ENCODE measurements around the gene GADD45G.

The GADD45G gene

GRCh38 chr9:89593727-89594427, 10.9 kb upstream of the GADD45G start:
- TF ChIP-seq ZNF274 (IDR thresholded peaks at IDR 0.05; ENCODE audit: low read depth, low read length) (no peak), SUZ12 (IDR thresholded peaks at IDR 0.05; ENCODE audit: extremely low read depth, insufficient read depth, insufficient read length) (no peak), YY1 (IDR thresholded peaks at IDR 0.05; ENCODE audit: insufficient read depth, insufficient read length) (no peak)
- no peaks in the 10 kb centered on the region for H3K36me3 ChIP-seq (ENCODE audit: insufficient read depth, insufficient read length, low read length)
- peaks cover 10% of the 10 kb centered on the region for H3K4me1 ChIP-seq (ENCODE audit: insufficient read depth, insufficient read length)
- peak; percentile 58 for DNase-seq (ENCODE audit: low read depth, low spot score)
- H3K9ac ChIP-seq (ENCODE audit: insufficient read length, low read depth): peak overlapping the region; percentile 57
- H3K27me3 ChIP-seq (ENCODE audit: insufficient read depth, insufficient read length): peaks cover 1% of the 10 kb centered on the region
- no peak overlapping the region for H3K4me3 ChIP-seq (ENCODE audit: insufficient read length, low read depth)
- H3K9me3 ChIP-seq (ENCODE audit: insufficient read depth, low read length): no peaks in the 10 kb centered on the region

- Histone ChIP-seq H3K4me1 (ENCODE audit: insufficient read depth, insufficient read length) (peaks cover 10% of the 10 kb centered on the region), H3K4me3 (ENCODE audit: insufficient read length, low read depth) (no peak overlapping the region), H3K9ac (ENCODE audit: insufficient read length, low read depth) (no peak overlapping the region), H3K27me3 (ENCODE audit: insufficient read depth, insufficient read length) (peaks cover 6% of the 10 kb centered on the region), H3K36me3 (ENCODE audit: insufficient read depth, insufficient read length, low read length) (no peaks in the 10 kb centered on the region), H3K9me3 (ENCODE audit: insufficient read depth, low read length) (no peaks in the 10 kb centered on the region)
- no peak for DNase-seq (ENCODE audit: low read depth, low spot score)
- no peak for TF ChIP-seq YY1 (IDR thresholded peaks at IDR 0.05; ENCODE audit: insufficient read depth, insufficient read length)
- no peak for TF ChIP-seq SUZ12 (IDR thresholded peaks at IDR 0.05; ENCODE audit: extremely low read depth, insufficient read depth, insufficient read length)
- no peak for TF ChIP-seq ZNF274 (IDR thresholded peaks at IDR 0.05; ENCODE audit: low read depth, low read length)
Measured at GRCh38 chr9:89594811-89595550, 9.8 kb upstream of the GADD45G start.

- Histone ChIP-seq H3K4me3 (ENCODE audit: insufficient read length, low read depth) (no peak overlapping the region), H3K9ac (ENCODE audit: insufficient read length, low read depth) (no peak overlapping the region), H3K9me3 (ENCODE audit: insufficient read depth, low read length) (no peaks in the 10 kb centered on the region), H3K4me1 (ENCODE audit: insufficient read depth, insufficient read length) (peaks cover 10% of the 10 kb centered on the region), H3K36me3 (ENCODE audit: insufficient read depth, insufficient read length, low read length) (no peaks in the 10 kb centered on the region), H3K27me3 (ENCODE audit: insufficient read depth, insufficient read length) (peaks cover 12% of the 10 kb centered on the region)
- DNase-seq (ENCODE audit: low read depth, low spot score): no peak
- no peak for TF ChIP-seq ZNF274 (IDR thresholded peaks at IDR 0.05; ENCODE audit: low read depth, low read length)
- TF ChIP-seq SUZ12 (IDR thresholded peaks at IDR 0.05; ENCODE audit: extremely low read depth, insufficient read depth, insufficient read length): no peak
- TF ChIP-seq YY1 (IDR thresholded peaks at IDR 0.05; ENCODE audit: insufficient read depth, insufficient read length): no peak
Measured at GRCh38 chr9:89595646-89596045, 9.2 kb upstream of the GADD45G start.

DNA sequence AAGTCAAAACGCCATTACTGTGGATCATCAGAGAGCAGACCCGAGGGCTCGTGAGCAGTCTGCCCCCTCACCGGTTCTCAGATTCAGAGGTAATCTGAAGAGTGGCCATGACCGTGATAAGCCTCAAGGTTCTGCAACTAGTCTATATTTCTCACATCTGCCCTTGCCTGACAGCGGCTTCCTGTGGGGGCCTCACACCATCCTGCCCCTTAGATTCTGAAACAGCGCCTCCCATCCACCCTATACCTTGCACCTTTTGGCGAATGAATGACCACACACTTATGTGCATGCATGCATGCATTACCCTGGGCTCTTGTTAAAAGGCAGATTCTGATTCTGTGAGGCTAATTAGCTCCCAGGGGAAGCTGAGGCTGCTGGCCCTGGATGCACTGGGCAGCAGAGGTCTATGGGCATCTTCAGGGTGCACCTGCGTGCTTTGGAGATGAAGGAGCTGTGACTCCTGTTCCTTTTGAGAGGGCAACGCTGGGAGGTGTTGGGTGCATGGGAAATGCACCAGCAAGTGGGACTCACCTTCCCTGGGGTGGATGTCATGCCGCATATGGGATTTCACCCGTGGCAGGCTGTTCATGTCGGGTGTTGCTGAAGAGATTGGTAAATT, 7.8 kb upstream of the GADD45G start:
- Histone ChIP-seq H3K36me3 (ENCODE audit: insufficient read depth, insufficient read length, low read length) (no peaks in the 10 kb centered on the region), H3K4me1 (ENCODE audit: insufficient read depth, insufficient read length) (peaks cover 5% of the 10 kb centered on the region), H3K9ac (ENCODE audit: insufficient read length, low read depth) (no peak overlapping the region), H3K4me3 (ENCODE audit: insufficient read length, low read depth) (no peak overlapping the region), H3K9me3 (ENCODE audit: insufficient read depth, low read length) (no peaks in the 10 kb centered on the region), H3K27me3 (ENCODE audit: insufficient read depth, insufficient read length) (peaks cover 26% of the 10 kb centered on the region)
- no peak for DNase-seq (ENCODE audit: low read depth, low spot score)
- TF ChIP-seq SUZ12 (IDR thresholded peaks at IDR 0.05; ENCODE audit: extremely low read depth, insufficient read depth, insufficient read length) (no peak), YY1 (IDR thresholded peaks at IDR 0.05; ENCODE audit: insufficient read depth, insufficient read length) (no peak), ZNF274 (IDR thresholded peaks at IDR 0.05; ENCODE audit: low read depth, low read length) (no peak)

GRCh38 chr9:89597711-89598362, 7.0 kb upstream of the GADD45G start:
- no peaks in the 10 kb centered on the region for H3K9me3 ChIP-seq (ENCODE audit: insufficient read depth, low read length)
- H3K4me1 ChIP-seq (ENCODE audit: insufficient read depth, insufficient read length): peaks cover 5% of the 10 kb centered on the region
- DNase-seq (ENCODE audit: low read depth, low spot score): peak; percentile 76
- no peak overlapping the region for H3K9ac ChIP-seq (ENCODE audit: insufficient read length, low read depth)
- peaks cover 29% of the 10 kb centered on the region for H3K27me3 ChIP-seq (ENCODE audit: insufficient read depth, insufficient read length)
- H3K4me3 ChIP-seq (ENCODE audit: insufficient read length, low read depth): no peak overlapping the region
- TF ChIP-seq ZNF274 (IDR thresholded peaks at IDR 0.05; ENCODE audit: low read depth, low read length) (no peak), SUZ12 (IDR thresholded peaks at IDR 0.05; ENCODE audit: extremely low read depth, insufficient read depth, insufficient read length) (no peak), YY1 (IDR thresholded peaks at IDR 0.05; ENCODE audit: insufficient read depth, insufficient read length) (no peak)
- no peaks in the 10 kb centered on the region for H3K36me3 ChIP-seq (ENCODE audit: insufficient read depth, insufficient read length, low read length)

DNA sequence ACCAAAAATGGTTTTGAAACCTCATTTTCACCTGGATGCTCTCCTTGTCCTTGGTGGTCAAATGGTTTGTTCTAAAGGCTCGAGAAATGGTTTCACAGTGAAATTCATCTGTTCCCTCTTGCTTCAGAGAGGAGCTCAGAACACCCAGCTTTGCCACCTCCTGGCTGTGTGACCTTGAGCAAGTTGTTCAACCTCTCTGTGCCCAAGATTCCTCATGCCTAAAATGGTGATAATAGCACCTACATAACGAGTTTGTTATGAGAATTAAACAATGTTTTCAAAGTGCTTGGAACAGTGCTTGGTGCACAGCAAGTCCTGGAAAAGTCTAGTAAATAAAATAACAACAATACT, 6.5 kb upstream of the GADD45G start:
- H3K9ac ChIP-seq (ENCODE audit: insufficient read length, low read depth): no peak overlapping the region
- H3K27me3 ChIP-seq (ENCODE audit: insufficient read depth, insufficient read length): peaks cover 31% of the 10 kb centered on the region
- no peaks in the 10 kb centered on the region for H3K9me3 ChIP-seq (ENCODE audit: insufficient read depth, low read length)
- DNase-seq (ENCODE audit: low read depth, low spot score): no peak
- TF ChIP-seq SUZ12 (IDR thresholded peaks at IDR 0.05; ENCODE audit: extremely low read depth, insufficient read depth, insufficient read length) (no peak), YY1 (IDR thresholded peaks at IDR 0.05; ENCODE audit: insufficient read depth, insufficient read length) (no peak), ZNF274 (IDR thresholded peaks at IDR 0.05; ENCODE audit: low read depth, low read length) (no peak)
- H3K4me1 ChIP-seq (ENCODE audit: insufficient read depth, insufficient read length): peaks cover 4% of the 10 kb centered on the region
- H3K36me3 ChIP-seq (ENCODE audit: insufficient read depth, insufficient read length, low read length): no peaks in the 10 kb centered on the region
- H3K4me3 ChIP-seq (ENCODE audit: insufficient read length, low read depth): no peak overlapping the region
